Fibroblast of mammary gland (primary cell): ENCODE data around the gene SNPH.

Source experiments
- DNase-seq: peaks from one replicate; pipeline ENCODE4 v3.0.0-alpha.2; 2010; ENCODE audit warnings: low read depth
- H3K4me3 ChIP-seq: 2 replicates; pipeline ENCODE4 v1.5.1; 2011; ENCODE audit warnings: low read depth, mild to moderate bottlenecking, low read length, moderate library complexity; ENCODE audit not compliant: control insufficient read depth
- TF ChIP-seq, protein P1 (sequence below): conservative IDR thresholded peaks from 2 replicates; pipeline ENCODE4 v1.5.1; 2011; ENCODE audit warnings: low read depth, low read length, inconsistent platforms; ENCODE audit not compliant: control insufficient read depth, insufficient read depth

Gene SNPH

DNA sequence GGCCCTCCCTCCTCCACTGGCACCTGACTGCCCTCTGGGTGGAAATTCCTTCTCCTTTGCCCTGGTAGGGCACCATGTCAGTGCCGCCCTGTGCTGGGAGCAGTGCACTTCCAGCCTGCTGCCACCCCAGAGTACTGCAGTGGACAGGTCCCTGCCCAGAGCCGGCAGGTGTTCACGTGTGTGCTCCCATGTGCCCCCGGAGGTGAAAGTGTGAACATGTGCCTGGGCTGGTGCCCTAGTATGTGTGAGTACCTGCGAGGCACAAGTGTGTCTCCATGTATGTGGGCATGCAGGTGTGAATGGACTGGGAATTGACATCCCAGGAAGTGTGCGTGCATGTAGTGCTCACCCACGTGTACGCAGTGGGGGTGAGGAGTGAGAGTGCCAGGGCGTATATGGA lies 33.4 kb downstream of the SNPH start:
- TF ChIP-seq, protein P1, sequence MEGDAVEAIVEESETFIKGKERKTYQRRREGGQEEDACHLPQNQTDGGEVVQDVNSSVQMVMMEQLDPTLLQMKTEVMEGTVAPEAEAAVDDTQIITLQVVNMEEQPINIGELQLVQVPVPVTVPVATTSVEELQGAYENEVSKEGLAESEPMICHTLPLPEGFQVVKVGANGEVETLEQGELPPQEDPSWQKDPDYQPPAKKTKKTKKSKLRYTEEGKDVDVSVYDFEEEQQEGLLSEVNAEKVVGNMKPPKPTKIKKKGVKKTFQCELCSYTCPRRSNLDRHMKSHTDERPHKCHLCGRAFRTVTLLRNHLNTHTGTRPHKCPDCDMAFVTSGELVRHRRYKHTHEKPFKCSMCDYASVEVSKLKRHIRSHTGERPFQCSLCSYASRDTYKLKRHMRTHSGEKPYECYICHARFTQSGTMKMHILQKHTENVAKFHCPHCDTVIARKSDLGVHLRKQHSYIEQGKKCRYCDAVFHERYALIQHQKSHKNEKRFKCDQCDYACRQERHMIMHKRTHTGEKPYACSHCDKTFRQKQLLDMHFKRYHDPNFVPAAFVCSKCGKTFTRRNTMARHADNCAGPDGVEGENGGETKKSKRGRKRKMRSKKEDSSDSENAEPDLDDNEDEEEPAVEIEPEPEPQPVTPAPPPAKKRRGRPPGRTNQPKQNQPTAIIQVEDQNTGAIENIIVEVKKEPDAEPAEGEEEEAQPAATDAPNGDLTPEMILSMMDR: peak; percentile 15
- DNase-seq: no peak

DNA sequence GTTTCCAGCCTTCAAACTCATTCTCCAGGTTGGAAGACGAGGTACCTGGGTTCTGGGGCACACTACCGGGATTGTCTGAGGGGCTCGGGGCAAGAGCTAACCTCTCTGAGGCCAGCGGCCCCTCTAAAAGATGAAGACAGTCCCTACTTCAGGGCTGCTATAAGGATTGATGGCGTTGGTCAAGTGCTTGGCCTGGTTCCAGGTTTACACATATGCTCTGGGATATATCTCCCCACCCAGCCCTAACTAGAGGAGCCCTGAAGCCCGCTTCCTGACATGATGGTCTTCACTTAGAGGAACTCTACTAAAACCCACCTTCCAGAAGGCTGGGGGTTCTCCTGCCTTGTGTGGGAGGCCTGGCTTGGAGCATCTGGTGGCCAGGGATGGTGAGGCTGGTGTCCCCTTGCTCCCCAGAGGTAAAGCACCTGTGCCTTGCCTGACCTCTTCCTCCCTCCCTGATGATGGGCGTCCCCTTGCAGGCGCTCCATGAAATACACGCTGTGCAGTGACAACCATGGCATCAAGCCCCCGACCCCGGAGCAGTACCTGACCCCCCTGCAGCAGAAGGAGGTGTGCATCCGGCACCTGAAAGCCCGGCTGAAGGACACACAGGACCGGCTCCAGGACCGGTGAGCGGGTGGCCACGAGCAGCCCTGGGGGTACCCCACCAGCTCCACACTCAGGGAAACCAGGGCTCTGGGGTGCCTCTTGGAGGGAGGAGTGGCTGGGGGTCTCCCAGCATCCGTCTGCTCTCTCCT lies 34.2 kb downstream of the SNPH start:
- H3K4me3 ChIP-seq: no peak overlapping the region
- TF ChIP-seq, protein P1: no peak
- DNase-seq: no peak

More for the DNA sequence above, 33.4 kb downstream of the SNPH start:
- H3K4me3 ChIP-seq: no peak overlapping the region

DNA sequence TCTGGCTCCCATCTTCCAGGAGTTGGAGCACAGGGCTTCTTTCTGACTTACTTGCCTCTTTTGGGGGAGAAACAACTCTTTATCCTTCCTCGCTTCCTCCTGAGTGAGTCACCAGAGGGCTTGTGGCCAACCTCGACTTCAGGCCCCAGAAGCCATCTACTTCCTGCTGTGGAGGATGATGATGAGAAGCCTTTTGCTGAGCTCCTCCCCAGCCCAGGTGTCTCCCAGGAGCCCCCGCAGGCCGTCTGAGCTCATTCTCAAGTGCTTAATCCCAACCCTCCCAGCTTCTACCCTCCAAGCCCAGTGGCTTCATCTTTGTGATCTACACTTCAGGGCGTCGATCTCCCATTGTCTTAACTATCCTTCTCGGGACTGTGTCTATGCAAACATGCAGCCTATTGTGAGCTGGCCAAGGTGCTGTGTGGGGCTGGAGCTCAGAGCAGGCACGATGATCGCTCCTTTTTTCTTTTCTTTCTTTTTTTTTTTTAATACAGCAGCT lies 35.0 kb downstream of the SNPH start:
- H3K4me3 ChIP-seq: no peak overlapping the region
- TF ChIP-seq, protein P1: no peak
- peak; percentile 70 for DNase-seq

GRCh38 chr20:1302685-1303541 lies 36.8 kb downstream of the SNPH start:
- TF ChIP-seq, protein P1: no peak
- DNase-seq: no peak
- H3K4me3 ChIP-seq: no peak overlapping the region

GRCh38 chr20:1304710-1305515 lies 38.8 kb downstream of the SNPH start:
- DNase-seq: no peak
- H3K4me3 ChIP-seq: no peak overlapping the region
- TF ChIP-seq, protein P1: no peak

- TF ChIP-seq, protein P1: no peak
Observed at GRCh38 chr20:1305712-1306111, 39.6 kb downstream of the SNPH start.

More at GRCh38 chr20:1305712-1306111, 39.6 kb downstream of the SNPH start:
- no peak for DNase-seq
- no peak overlapping the region for H3K4me3 ChIP-seq
